Renal cortex interstitium (tissue), 11 donors: ENCODE data around the gene THRAP3. TPM values are rescaled to one million over a fixed set of nuclear protein-coding genes. Genes with fewer than 3 reads are reported as not detected.

ENCODE experiments used
- DNase-seq, 11 donors: peaks; one replicate each; pipeline ENCODE4 v3.0.0-alpha.2; 2013; ENCODE audit warnings: low read depth in 9 of 11, low spot score in 4 of 11; ENCODE audit errors: extremely low read depth in 1 of 11
- polyA plus RNA-seq, 3 donors: library from polyadenylated mRNA; unstranded; fragments of 120-200 nt; gene quantifications; one replicate each; pipeline ENCODE4 v1.2.1, GENCODE V29; 2013; ENCODE audit not compliant: insufficient read length in 3 of 3

The THRAP3 gene
- polyA plus RNA-seq, 3 donors, result 145 to 151 (median 147) TPM

GRCh38 chr1:36339215-36339614 is 115.0 kb downstream of the THRAP3 start:
- no peak for DNase-seq

GRCh38 chr1:36339615-36340014 is 115.4 kb downstream of the THRAP3 start:
- no peak for DNase-seq

DNA sequence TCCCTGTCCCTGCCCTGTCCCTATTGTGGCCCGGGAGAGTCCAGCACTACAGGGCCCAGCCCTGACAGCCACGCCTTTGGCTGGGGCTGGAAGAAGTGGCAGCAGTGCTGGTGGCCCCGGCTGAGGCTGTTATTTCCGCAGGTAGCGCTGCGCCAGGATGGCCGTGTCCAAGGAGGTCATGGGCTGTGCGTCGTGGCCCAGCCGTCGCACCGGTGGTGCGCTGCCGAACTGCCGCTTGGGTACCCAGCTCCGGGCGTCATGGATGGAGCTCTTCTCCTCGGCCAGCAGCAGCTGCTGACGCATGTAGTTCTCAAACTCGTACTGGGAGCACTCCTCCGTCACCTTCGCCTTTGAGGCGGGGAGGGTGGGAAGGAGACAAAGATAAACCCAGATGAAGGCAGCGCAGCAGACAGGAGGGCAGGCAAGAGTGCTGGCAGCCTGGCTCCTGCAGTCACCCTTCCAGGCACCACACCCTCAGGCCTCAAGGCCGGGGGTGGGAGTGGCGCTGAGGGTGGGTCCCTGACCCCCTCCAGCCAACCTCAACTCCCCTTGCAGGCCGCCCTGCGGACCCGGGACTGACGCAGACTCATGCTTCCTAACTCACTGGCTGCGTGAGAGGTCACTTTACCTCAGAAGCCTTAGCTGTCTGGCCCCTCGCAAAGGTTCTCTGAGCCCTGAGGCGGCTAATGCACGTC is 117.5 kb downstream of the THRAP3 start:
- DNase-seq, result no peak

DNA sequence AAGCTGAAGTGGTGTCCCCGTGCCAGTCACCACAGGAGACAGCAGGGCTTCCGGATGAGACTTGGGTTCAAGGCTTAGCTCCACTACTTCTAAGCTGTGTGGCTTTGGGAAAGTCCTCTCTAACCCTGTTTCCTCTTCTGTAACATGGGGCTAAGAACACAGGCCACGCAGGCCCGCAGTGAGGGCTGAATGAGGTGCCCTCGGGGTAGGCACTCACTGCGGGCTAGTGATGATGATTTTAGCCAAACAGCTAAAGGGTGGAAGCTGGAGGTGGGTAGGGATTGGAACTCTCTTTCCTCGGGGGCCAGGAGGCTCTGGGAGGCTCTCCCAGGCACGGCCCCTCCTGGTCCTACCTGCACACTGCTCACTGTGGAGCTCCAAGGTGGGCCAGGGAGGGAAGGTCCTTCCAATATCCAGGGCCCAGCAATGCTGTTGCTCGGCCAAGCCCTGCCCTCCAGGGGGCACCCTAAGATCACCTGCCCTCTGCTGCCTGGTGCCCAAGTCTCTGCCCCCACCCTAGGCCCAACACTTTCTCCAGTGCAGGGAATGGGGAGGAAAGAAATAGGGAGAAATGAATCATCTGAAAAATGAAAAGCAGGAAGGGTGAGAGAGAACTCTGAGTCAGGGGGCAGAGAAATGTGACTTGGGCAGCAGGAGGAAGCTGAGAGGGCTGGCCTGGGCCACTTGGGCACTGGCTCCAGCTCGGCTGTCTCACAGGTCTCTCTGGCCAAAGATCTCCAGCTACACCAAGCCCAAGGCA is 118.4 kb downstream of the THRAP3 start:
- DNase-seq, result no peak

GRCh38 chr1:36343651-36344394 is 119.6 kb downstream of the THRAP3 start:
- no peak for DNase-seq

DNA sequence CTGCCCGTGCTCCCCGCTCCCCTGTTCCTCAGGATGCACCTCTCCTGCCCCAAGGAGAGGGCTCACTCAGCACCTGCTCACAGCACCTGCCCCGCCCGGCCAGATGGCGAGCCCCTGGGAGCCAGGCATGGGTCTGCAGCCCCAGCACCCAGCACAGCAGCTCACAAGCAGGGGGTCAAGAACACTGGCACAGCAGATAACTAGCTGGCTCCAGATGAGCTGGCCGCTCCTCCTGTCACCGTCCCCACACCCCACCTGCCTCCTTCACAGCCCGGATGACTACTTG is 120.1 kb downstream of the THRAP3 start:
- DNase-seq, result no peak

GRCh38 chr1:36345353-36345752 is 121.1 kb downstream of the THRAP3 start:
- DNase-seq, result no peak

- no peak for DNase-seq
These were observed 122.6 kb downstream of the THRAP3 start for GRCh38 chr1:36346741-36347370.

DNA sequence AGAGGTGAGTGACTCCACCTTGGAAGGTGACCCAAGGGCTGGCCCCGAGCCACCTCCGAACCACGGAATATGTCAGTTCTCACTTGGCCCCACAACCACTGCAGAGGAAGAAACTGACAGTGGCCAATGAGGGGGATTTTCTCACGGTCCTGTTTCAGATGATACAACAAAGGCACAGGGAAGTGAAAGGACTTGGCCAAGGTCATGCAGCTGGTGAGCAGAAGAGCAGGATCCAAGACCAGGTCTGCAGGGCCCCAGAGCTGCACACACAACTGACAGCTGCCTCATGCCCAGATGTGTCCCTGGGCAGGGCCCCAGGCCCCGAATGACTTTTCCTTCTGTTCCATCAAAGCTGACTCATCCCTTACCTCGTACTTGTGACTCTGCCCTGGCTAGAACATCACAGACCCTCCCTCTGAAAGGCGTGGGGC is 125.0 kb downstream of the THRAP3 start:
- no peak for DNase-seq

GRCh38 chr1:36349839-36350238 is 125.6 kb downstream of the THRAP3 start:
- DNase-seq, result no peak

GRCh38 chr1:36350659-36351226 is 126.5 kb downstream of the THRAP3 start:
- DNase-seq, result no peak

GRCh38 chr1:36351227-36351977 is 127.2 kb downstream of the THRAP3 start:
- DNase-seq, result peak in 1 of 11 donors; percentile 22

DNA sequence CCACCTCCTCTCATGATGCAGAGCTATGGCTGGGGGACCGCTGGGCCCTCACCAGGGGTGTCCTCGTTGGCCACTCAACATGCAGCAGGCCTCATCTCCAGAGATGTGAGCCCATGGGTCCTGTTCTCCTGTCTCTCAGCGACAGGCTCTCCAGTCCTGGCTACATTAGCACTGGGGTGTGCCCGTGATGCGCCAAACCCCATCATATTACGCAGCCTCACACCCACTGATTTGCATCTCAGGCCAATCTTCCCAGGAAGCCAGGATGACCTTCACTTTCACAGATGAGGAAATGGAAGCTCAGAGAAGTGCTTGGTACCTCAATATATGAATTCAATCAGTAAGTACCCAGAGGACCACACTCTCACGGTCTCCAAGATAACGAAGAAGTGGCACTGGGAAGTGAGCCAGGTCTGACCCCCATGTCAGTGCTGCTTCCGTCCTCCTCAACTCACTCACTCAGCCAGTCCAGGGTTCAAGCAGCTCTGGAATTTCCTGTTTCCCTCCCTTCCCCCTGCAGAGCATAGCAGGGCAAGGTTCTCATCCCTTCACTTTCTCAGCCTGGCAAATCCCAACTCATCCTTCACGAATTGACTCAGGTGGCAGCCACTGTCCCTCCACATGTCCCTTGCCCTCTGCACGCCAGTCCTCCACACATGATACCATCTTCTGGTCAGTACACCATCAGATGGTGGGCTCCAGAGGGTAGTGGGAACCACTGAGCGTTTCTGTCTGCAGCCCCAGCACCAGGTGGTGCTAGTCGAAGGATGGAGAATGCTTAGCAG is 128.1 kb downstream of the THRAP3 start:
- no peak for DNase-seq

DNA sequence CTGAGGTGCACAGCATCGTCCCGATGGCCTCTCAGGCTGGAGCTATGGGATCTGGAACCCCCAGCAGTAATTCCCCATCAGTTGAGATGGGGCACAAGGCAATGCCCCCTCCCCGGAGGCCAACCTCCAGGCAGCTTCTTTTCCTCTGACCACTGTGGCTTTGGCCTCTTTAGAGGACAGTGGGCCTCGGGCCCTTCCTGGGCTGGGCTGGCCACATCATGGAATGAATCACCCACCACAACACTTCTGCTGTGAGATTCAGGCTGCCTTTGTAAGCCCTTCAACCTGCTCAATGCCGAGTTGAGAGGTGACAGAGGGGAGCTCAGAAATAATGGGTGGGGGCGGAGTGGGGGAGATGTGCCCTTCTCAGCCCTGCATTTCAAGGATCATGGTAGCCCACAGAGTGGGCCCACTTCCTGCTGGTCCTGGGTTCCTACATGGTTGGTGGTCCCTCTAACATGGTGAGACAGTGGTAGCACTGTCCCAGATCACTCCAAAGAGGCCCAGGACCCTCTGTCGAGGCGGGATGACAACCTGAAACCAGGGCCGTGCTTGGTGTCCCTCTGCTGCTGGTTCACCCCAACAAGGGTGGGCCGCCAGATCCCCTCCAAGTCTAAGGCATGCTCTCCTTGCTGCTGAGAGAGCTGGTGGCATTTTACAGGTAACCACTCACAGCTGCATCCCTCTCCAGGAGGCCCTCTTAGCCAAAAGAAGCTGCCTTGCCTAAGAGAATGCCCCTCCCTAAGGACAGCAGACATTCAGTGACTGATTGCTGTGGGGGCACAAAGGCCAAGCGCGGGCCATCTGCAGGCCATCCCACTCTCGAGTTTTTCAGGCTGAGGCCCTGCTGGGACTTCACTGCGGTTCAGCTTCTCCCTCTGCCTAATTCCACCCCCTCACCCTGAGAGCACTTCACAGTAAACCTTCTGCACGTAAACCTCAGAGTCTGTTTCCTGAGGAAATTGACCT is 129.0 kb downstream of the THRAP3 start:
- DNase-seq, result no peak

DNA sequence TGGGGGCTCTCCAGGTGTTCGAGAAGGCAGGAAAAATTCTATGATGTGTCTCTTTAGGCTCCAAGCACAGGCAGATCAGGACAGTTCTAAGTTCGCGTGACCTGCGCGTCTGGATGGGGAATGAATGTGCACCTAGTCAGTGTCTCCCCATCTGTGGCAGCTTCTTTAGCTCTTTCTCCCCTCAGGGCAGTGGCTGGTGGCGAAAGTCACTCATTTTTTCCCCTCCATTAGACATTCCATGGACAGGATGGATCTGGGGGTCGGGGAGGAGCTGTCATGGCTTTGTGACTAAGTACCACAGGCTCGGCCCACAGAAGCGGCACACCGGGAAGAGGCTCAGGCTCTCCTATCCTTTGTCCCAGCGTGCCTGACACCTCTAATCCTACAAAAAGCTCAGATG is 130.2 kb downstream of the THRAP3 start:
- no peak for DNase-seq
